ENCODE measurements around the gene DGKD.

DGKD gene

GRCh38 chr2:233446606-233447305 lies 92.5 kb downstream of the DGKD start:
- no peak for DNase-seq (ENCODE audit: low read depth)

DNA sequence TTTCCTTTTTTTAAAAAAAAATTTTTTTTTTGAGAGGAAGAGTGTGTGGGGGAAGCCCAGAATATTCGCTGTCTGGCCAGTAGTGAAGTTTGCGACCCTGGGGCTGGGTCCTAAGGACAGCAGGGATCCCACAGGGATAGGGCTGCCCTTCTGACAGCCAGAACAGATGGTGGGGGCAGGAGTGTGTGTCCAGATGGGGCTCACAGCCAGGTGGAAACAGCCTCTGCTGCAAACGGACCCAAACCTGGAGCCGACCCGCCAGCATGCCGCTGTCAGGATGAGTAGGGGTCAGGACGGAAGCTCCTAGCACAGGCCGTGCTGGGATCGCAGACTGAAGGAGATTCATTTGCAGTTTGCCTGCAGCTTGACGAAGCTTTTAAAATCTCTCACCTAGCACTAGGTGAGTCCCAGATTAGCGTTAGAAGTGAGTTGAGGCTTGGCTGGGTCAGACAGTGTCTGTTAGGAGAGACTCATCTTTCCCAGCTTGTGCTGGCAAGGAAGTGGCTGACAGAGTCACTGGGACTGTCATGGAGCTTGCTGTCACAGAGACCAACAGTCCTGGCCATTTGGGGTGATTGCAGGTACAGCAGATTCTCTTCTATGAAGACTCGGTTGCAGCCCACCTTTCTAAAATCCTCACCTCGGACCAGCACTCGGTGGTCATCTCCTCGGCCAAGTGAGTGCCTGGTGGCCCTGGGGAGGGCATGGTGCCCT lies 93.4 kb downstream of the DGKD start:
- DNase-seq (ENCODE audit: low read depth) = no peak

- no peak for DNase-seq (ENCODE audit: low read depth)
These were observed 93.9 kb downstream of the DGKD start for GRCh38 chr2:233448220-233448559.

DNA sequence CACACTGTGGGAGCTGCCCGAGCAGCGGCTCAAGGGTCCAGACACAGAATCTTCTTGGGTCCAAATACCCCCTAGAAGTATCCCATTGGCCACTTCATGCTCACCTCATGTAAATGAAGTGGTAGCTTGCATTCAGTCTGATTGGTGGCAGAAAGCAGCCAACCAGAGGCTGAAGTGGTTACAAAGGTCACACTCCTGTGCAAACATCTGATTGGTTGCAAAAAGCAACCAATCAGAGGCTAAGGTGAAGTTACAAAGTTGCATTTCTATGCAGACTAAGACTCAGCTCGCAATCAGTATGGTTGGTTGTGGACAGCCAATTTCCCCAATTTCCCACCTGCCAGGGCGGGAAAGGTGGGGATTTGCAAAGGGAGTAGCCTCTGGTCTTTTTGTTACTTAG lies 94.3 kb downstream of the DGKD start:
- DNase-seq (ENCODE audit: low read depth) = no peak

DNA sequence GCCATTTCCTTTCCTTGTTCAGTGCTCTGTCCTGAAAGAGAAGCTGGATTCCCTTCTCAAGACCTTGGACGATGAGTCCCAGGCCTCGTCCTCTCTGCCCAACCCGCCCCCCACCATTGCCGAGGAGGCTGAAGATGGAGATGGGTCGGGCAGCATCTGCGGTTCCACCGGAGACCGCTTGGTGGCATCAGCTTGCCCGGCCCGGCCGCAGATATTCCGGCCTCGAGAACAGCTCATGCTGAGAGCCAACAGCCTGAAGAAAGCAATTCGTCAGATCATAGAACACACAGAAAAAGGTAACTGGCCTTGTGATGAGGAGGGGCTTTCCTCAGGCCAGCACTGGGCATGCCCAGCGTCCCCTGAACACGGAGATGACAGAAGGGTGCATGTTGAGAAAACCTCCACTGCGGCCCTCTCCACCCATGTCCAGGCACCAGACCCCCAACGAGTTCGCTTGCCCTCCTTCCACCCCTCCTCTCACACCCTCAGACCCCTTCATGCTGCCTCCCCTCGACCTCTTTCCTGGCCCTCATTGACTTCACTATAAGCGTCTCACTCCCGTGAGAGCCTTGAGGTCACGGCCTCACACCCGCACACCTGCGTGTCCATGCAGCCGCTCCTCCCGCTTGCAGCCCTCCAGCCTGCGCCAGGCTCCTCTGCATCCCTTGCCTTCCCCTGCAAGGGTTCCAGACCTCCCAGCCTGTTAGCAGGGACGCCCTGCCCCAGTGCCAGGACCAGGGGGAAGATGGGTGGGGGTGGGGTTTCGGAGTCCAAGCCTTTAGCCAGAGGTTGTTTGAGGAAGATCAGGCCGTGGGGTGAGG lies 95.0 kb downstream of the DGKD start:
- DNase-seq (ENCODE audit: low read depth) = peak; percentile 23

DNA sequence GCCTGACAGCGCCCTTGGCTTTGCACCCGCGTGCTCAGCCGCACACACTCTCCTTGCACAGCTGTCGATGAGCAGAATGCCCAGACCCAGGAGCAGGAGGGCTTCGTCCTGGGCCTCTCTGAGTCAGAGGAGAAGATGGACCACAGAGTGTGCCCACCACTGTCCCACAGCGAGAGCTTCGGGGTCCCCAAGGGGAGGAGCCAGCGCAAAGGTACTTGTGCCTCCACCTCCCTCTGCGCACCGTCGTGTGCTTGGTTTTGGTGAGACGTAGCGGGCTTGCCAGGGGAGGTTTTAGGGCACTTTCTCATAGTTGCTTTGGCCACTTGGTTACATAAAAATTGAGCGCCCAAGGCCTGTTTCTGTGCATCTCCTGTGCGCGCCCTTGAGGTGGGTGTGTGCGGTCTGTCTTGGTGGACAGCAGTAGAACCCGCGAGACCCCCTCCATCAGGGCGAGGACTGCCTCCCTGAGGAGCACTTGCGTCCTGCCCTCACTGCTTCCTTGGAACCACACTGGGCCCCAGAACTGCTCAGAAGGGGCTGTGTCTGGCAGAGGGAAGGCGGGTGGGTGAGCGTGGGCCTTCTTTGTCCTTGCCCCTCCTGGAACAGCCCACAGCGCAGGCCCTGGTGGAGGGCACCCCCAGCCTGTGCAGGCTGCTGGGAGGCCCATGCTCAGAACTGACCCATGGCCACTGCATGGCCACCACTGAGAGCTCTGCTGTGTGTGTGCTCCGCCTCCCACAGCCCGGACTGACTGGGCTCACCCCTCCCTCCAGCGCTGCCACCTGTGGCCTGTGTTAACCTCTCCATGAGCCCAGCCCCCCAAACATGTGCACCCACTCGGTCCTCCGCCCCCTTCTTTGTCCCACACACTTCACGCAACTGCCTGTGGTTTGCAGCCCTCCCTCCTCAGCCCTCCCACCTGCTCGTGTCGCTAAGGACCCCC lies 95.9 kb downstream of the DGKD start:
- DNase-seq (ENCODE audit: low read depth) = no peak

- no peak for DNase-seq (ENCODE audit: low read depth)
These were observed 96.7 kb downstream of the DGKD start for GRCh38 chr2:233450864-233451575.

DNA sequence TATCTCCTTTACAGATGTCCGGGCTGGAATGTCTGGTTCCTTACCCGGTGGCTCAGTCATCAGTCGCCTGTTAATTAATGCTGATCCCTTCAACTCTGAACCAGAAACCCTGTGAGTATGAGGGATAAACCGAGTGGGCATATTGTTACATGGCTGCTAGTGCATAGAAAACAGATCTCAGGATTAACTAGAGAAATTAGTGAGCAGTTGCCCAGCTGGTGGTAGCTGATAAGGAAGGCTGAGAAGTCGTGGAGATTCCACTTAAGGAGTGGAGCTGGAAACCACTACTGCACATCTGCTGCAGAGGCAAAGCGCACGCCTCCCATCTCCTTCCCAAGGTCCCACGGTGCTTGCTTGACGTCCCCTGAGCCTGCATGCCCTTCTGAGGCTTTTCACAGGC lies 97.7 kb downstream of the DGKD start:
- DNase-seq (ENCODE audit: low read depth) = no peak

GRCh38 chr2:233453111-233453915 lies 99.0 kb downstream of the DGKD start:
- no peak for DNase-seq (ENCODE audit: low read depth)

- no peak for DNase-seq (ENCODE audit: low read depth)
These were observed 99.6 kb downstream of the DGKD start for GRCh38 chr2:233453916-233454315.

DNA sequence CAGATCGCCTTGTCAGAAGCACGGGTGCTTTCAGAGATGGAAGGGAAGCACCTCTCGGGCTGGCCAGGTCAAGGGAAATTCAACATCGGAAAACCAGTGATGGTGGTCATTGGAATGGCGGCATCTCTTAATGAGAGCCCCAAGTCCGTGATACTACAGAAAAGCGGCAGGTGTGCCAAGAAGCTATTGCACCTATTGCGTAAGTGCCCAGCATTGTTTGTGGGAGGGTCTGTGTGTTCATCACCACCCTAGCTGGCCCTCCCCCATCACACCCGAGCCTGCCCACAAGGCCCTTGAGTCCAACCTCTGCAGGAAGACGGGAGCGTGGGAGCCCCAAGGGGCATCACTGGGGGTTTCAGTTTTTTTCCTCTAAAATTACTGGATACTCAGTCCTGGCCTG lies 100.7 kb downstream of the DGKD start:
- no peak for DNase-seq (ENCODE audit: low read depth)

DNA sequence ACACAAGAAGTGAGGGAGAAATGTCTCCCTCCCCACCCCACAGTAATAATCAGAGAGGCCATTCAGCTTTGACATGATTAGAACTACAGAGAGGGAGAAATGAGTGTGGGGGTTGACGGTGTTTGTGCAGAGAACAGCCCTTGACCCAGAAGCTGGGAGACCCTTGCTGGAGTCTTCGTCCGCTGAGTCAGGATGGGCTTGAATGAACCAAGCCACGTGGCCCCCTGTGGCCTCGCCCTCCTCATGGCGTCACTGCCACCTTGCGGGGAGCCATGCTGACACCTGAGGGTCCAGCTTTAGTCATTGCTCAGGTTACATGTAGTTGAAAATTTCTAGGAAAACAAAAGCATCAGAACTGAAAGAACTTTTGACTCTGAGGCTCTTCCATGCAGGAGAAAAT lies 101.2 kb downstream of the DGKD start:
- DNase-seq (ENCODE audit: low read depth) = no peak

- no peak for DNase-seq (ENCODE audit: low read depth)
These were observed 101.8 kb downstream of the DGKD start for GRCh38 chr2:233456111-233456510.

DNA sequence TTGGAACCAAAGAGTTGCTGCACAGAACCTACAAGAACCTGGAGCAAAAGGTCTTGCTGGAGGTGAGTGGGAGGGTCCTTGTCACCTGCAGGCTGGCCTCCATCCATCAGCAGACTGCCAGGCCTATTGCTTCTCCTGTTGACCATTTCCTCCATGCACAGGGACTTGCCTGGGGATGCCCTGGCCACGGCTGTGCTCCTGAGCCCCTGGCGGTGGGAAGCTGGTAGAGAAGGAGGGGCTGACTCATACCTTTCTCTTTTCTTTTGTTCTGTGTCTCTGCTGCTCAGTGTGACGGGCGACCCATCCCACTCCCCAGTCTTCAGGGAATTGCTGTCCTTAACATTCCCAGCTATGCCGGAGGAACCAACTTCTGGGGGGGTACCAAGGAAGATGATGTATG lies 102.6 kb downstream of the DGKD start:
- no peak for DNase-seq (ENCODE audit: low read depth)

DNA sequence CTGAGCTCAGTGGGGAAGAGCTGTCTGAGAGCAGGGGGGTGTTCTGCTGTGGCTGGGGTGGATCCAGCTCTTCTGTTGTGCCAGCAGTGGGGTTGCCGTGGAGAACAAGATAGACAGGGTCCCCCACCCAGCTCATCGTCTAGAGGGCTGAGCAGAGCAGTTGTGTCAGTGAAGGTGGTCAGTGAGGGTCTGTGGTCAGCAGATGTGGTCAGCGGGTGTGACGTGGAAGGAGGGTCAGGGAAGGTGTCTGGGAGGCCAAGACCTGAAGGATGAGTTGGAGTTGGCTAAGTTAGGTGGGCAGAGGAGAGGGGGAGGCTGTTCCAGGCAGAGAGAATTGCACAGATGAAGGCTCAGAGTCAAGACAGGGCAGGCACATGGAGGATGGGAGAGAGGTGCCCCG lies 103.1 kb downstream of the DGKD start:
- no peak for DNase-seq (ENCODE audit: low read depth)

GRCh38 chr2:233458031-233458610 lies 103.8 kb downstream of the DGKD start:
- DNase-seq (ENCODE audit: low read depth) = no peak

DNA sequence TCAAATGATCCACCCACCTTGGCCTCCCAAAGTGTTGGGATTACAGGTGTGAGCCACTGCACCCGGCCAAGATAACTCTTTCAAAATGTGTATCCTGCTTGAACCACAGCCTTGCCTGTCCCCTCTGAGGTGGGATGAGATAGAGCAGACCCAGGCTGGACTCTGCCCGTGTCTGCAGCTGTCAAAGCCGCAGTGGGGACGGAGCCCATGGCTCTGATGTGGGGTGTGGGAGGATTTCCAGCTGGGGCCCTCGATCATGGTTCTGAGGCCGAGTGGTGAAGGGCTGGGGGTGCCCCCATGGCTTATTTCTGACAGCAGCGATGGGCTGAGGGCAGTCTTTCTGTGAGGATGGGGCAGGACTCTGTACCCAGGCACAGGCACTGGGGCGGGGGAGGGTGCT lies 104.5 kb downstream of the DGKD start:
- no peak for DNase-seq (ENCODE audit: low read depth)

- DNase-seq (ENCODE audit: low read depth) = no peak
These were observed 105.1 kb downstream of the DGKD start for GRCh38 chr2:233459426-233459825.

DNA sequence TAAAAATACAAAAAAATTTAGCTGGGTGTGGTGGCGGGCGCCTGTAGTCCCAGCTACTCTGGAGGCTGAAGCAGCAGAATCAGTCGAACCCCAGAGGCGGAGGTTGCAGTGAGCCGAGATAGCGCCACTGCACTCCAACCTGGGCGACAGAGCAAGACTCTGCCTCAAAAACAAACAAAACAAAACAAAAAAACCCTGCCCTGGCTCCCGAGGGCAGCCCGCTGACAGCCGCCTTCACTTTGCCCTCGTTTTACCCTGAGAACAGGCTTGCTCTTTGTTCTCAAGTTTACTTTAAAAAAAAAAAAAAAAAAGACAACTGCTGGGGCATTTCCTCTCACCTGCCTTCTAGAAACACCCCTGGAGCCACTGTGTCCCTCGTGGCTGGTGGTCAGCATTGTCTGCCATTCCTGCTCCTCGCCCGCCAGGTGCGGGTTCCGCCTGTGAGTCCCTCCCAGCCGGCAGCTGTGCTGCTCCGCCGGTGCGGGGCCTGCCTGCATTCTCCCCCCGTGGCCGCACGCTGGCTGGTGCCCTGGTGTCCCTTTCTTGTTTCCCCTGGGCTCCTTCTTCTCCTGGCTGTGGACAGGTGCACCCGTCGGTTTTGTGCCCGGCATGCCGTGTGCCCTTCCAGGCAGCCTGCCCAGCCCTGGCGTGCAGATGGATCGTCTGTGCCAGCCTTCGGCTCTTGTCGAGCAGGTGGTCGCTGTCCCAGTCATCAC lies 106.6 kb downstream of the DGKD start:
- DNase-seq (ENCODE audit: low read depth) = no peak
